Uterine smooth muscle cell (primary cell): ENCODE data around the gene SLC17A3. TPM values are rescaled to one million over a fixed set of nuclear protein-coding genes. Genes with fewer than 3 reads are reported as not detected.

ENCODE experiments used
- total RNA-seq: library from RNA; depleted of rRNA; stranded (reverse); fragments of >200 nt; gene quantifications from 2 replicates; pipeline ENCODE4 v1.2.3, GENCODE V29; 2014

SLC17A3 gene
- total RNA-seq = not detected in 2 replicates

DNA sequence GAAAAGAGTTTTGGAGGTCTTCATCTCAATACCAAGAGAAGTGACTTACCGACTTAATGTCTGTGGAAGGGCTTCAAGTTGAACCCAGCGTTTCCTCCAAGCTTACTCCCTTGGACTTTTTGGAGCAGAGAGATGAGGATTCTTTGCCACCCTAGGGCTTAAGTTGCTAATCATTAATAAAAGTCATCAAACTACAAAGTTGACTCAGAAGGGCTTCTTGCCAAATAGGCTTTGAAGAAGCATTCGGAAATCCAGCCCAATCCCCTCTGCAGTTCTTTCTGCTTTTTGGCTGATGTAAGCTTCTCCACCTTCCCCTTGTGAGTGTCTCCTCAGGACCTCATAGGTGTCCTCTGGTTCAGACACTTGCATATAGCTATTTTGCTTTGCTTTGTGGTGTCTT, at the start of gene SLC17A3:
TSS of gene SLC17A3 (minus strand) at position 126 of the 400 bp plus-strand sequence. CDS start 5,856 bp downstream, outside the sequence.

DNA sequence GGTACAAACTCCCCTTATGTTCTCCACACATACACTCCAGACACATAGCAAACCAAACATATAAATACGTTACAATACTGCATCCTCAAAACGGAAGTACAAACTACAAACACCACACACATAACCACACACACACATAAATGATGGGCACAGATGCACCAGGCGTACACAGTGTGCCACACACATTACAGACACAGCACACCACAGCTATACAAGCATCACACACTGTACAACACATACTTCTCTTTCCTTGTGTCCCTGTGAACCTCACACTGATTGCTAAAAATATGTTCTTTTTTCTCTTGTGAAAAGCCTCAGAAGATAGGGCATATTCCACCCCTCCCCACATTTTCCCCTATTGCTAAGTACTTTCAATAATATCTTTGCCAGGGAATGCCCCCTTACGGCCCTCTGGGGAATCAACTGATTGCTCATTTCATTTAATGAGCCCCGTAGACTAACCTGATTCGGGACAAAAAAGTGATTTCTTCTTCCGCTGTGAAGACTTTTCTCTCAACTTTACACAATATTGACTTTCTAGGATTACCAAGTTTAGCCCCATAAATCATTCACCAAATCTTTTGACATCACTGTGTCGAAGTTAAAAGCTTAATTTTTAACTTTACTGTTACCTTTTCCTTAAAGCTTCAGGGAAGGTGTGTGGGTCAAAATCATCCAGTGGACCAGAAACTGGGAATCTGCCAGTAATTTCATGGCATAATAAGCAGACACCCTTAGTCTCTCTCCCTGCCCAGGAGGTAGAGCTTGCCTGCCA, 42.3 kb downstream of the SLC17A3 start, which contains the start of gene SLC17A1:
TSS of gene SLC17A1 (minus strand) at position 521 of the 775 bp plus-strand sequence. CDS start 1,495 bp downstream, outside the sequence.

Other genes with a start within 250 kb of the SLC17A3 start
- not detected in 2 replicates for gene SCGN, start 222.0 kb downstream of the SLC17A3 start, total RNA-seq
- gene SLC17A4, start 119.5 kb downstream of the SLC17A3 start, total RNA-seq = not detected in 2 replicates
- gene SLC17A1, start 42.2 kb downstream of the SLC17A3 start, total RNA-seq = not detected in 2 replicates
- gene SLC17A2, start 56.4 kb upstream of the SLC17A3 start, total RNA-seq = not detected in 2 replicates
- 9.0 and 11.5 TPM in 2 replicates for gene TRIM38, start 88.6 kb upstream of the SLC17A3 start, total RNA-seq
- gene HFE, start 213.2 kb upstream of the SLC17A3 start, total RNA-seq = 14.7 and 21.1 TPM in 2 replicates